Measurements from ENCODE around the gene LYPD6B. TPM values are rescaled to one million over a fixed set of nuclear protein-coding genes. Genes with fewer than 3 reads are reported as not detected.

The LYPD6B gene
- total RNA-seq, 1 experiment from 2014 or later: 2.0 TPM

DNA sequence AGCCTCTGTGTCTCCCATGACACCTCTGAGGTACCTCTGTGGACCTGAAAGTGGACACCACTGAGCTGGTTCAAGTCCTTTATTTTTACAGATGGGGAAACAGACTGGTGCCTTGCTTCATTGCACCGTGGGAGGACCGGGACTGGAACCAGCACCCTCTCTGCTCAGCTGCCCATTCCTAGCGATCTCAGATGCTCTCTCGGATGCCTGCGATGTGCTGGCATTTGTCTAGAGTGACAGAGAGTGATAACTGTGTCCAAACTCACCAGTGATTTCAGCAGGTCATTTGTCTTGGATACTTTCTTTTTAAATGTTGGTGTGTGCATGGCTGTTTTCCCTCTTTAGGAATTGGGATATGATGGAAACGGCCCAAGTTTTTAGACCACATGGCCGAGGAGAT lies 30.1 kb upstream of the LYPD6B start:
- Histone ChIP-seq H3K36me3 (ENCODE audit: low read depth, low read length) (no peaks in the 10 kb centered on the region), H3F3A (ENCODE audit: low read length, unreplicated experiment) (no peaks in the 10 kb centered on the region), H3K4me2 (ENCODE audit: low read length) (no peak overlapping the region), H4K20me1 (ENCODE audit: low read length) (no peaks in the 10 kb centered on the region), H3K27me3 (ENCODE audit: low read length) (peaks cover 33% of the 10 kb centered on the region), H3K9ac (ENCODE audit: low read length) (no peak overlapping the region), H2AFZ (ENCODE audit: low read length) (no peak overlapping the region), H3K9me3 (ENCODE audit: low read length) (no peaks in the 10 kb centered on the region), H3K4me3 (ENCODE audit: low read length) (no peak overlapping the region), H3K9me2 (replicated peaks; ENCODE audit: low read length) (no peaks in the 10 kb centered on the region), H3K27ac (ENCODE audit: low read length) (no peak overlapping the region), H3K4me1 (ENCODE audit: insufficient read depth, low read length) (no peaks in the 10 kb centered on the region), H3K79me2 (ENCODE audit: low read length) (no peaks in the 10 kb centered on the region)
- ChIA-PET POLR2A (ENCODE audit: unreplicated experiment) (no interaction called here), CTCF (no interaction called here)
- no peak for TF ChIP-seq EZH2 (IDR thresholded peaks at IDR 0.05; ENCODE audit: low read length, unreplicated experiment)
- TF ChIP-seq EZH2phosphoT487 (IDR thresholded peaks at IDR 0.05; ENCODE audit: borderline replicate concordance, low read length): no peak
- TF ChIP-seq, protein P1, sequence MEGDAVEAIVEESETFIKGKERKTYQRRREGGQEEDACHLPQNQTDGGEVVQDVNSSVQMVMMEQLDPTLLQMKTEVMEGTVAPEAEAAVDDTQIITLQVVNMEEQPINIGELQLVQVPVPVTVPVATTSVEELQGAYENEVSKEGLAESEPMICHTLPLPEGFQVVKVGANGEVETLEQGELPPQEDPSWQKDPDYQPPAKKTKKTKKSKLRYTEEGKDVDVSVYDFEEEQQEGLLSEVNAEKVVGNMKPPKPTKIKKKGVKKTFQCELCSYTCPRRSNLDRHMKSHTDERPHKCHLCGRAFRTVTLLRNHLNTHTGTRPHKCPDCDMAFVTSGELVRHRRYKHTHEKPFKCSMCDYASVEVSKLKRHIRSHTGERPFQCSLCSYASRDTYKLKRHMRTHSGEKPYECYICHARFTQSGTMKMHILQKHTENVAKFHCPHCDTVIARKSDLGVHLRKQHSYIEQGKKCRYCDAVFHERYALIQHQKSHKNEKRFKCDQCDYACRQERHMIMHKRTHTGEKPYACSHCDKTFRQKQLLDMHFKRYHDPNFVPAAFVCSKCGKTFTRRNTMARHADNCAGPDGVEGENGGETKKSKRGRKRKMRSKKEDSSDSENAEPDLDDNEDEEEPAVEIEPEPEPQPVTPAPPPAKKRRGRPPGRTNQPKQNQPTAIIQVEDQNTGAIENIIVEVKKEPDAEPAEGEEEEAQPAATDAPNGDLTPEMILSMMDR (conservative IDR thresholded peaks at IDR 0.05; ENCODE audit: low read depth, low read length): no peak
- ATAC-seq: no peak
- no peak for DNase-seq
- BruUV-seq (replicated peaks): no TSS peak
- intact Hi-C loops (cut with micrococcal nuclease): no loop called here

DNA sequence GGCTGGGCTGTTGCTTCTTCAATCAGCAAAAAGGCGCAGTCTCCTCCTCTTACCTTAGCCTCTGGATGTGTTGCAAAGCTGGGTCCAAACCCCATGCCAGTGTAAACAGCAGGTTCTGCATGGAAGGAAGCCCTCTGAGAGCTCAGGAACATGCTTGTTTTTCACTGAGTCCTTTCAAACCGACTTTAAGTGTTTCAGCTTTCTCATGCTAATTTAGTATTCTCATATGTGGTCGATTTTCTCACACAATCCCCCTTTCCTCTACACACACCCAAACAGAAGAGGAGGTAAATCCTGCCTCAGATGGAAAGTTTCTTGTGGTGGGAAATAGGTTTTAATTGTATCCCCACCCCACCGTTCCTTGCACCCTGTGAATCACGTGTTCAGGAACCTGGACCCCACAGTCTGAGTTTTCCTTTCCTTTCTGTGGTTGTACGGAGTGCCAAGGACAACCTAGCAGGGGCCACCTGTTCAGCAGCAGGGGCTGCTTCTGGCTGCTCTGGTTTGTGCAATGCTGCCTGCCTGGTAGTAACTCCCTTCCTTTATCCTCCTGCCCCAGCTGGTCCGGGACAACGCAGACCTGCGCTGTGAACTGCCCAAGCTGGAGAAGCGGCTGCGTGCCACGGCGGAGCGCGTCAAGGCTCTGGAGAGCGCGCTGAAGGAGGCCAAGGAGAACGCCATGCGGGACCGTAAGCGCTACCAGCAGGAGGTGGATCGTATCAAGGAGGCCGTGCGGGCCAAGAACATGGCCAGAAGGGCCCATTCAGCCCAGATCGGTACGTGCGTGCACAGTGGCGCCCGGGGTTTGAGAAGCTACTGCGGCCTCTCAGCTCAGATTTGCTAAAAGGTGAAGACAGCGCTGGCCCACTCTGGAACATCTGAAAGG lies 28.7 kb upstream of the LYPD6B start:
- Histone ChIP-seq H3K4me2 (ENCODE audit: low read length) (no peak overlapping the region), H3K4me3 (ENCODE audit: low read length) (no peak overlapping the region), H2AFZ (ENCODE audit: low read length) (no peak overlapping the region), H3K4me1 (ENCODE audit: insufficient read depth, low read length) (no peaks in the 10 kb centered on the region), H3K27me3 (ENCODE audit: low read length) (peaks cover 23% of the 10 kb centered on the region), H3K9me2 (replicated peaks; ENCODE audit: low read length) (no peaks in the 10 kb centered on the region), H3F3A (ENCODE audit: low read length, unreplicated experiment) (no peaks in the 10 kb centered on the region), H3K79me2 (ENCODE audit: low read length) (no peaks in the 10 kb centered on the region), H4K20me1 (ENCODE audit: low read length) (no peaks in the 10 kb centered on the region), H3K36me3 (ENCODE audit: low read depth, low read length) (no peaks in the 10 kb centered on the region), H3K9me3 (ENCODE audit: low read length) (no peaks in the 10 kb centered on the region), H3K27ac (ENCODE audit: low read length) (no peak overlapping the region), H3K9ac (ENCODE audit: low read length) (no peak overlapping the region)
- TF ChIP-seq, protein P1 (conservative IDR thresholded peaks at IDR 0.05; ENCODE audit: low read depth, low read length): no peak
- no peak for TF ChIP-seq EZH2phosphoT487 (IDR thresholded peaks at IDR 0.05; ENCODE audit: borderline replicate concordance, low read length)
- TF ChIP-seq EZH2 (IDR thresholded peaks at IDR 0.05; ENCODE audit: low read length, unreplicated experiment): no peak
- ChIA-PET POLR2A (ENCODE audit: unreplicated experiment) (no interaction called here), CTCF (no interaction called here)
- no TSS peak for BruUV-seq (replicated peaks)
- ATAC-seq: no peak
- intact Hi-C loops (cut with micrococcal nuclease): no loop called here
- no peak for DNase-seq

DNA sequence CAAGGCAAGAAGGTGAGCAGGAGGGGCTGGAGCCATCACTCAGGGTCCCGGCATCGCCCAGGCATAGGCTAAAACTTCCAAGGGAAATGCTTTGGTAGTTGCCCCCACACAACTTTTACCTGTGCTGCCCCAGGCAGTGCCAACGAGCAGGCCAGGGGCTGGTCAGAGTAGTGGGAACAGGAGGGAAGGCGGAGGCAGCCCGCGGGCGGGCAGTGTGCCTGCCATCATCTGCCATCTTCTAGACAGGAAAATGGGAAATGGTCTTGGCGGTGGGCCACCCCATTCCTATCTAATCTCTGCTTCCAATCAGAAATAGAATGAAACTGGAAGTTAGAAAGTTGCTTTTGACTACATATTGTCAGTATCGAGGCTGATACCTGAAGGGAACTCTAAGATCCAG lies 26.0 kb upstream of the LYPD6B start:
- no peak overlapping the region for H2AFZ ChIP-seq (ENCODE audit: low read length)
- no peaks in the 10 kb centered on the region for H3K79me2 ChIP-seq (ENCODE audit: low read length)
- CTCF ChIA-PET: no interaction called here
- no peak for DNase-seq
- no peaks in the 10 kb centered on the region for H3K36me3 ChIP-seq (ENCODE audit: low read depth, low read length)
- no peak for ATAC-seq
- H3F3A ChIP-seq (ENCODE audit: low read length, unreplicated experiment): no peaks in the 10 kb centered on the region
- H3K4me1 ChIP-seq (ENCODE audit: insufficient read depth, low read length): no peaks in the 10 kb centered on the region
- POLR2A ChIA-PET (ENCODE audit: unreplicated experiment): no interaction called here
- intact Hi-C loops (cut with micrococcal nuclease): no loop called here
- no peaks in the 10 kb centered on the region for H4K20me1 ChIP-seq (ENCODE audit: low read length)
- H3K9ac ChIP-seq (ENCODE audit: low read length): no peak overlapping the region
- no peak overlapping the region for H3K4me2 ChIP-seq (ENCODE audit: low read length)
- H3K9me2 ChIP-seq (replicated peaks; ENCODE audit: low read length): no peaks in the 10 kb centered on the region
- no peak overlapping the region for H3K4me3 ChIP-seq (ENCODE audit: low read length)
- peaks cover 5% of the 10 kb centered on the region; the same call in 1 of the 2 replicates for H3K27me3 ChIP-seq (ENCODE audit: low read length)
- no peaks in the 10 kb centered on the region for H3K9me3 ChIP-seq (ENCODE audit: low read length)
- no TSS peak for BruUV-seq (replicated peaks)
- H3K27ac ChIP-seq (ENCODE audit: low read length): no peak overlapping the region
- TF ChIP-seq, protein P1 (conservative IDR thresholded peaks at IDR 0.05; ENCODE audit: low read depth, low read length): no peak
- TF ChIP-seq EZH2 (IDR thresholded peaks at IDR 0.05; ENCODE audit: low read length, unreplicated experiment): no peak
- no peak for TF ChIP-seq EZH2phosphoT487 (IDR thresholded peaks at IDR 0.05; ENCODE audit: borderline replicate concordance, low read length)

All from PC-3 (cell line).